HL-60 (cell line): ENCODE results near the gene MRPS22.

ENCODE experiments used
- DNase-seq, 2 experiments: peaks; one replicate each; pipeline ENCODE4 v3.0.0-alpha.2; 2010 to 2020; ENCODE audit warnings: low read depth in 1 of 2, low spot score in 1 of 2
- H3K27ac ChIP-seq: fragments of 250-450 bp; sonication (Bioruptor Pico); replicated peaks from 2 replicates; pipeline ENCODE4 v1.5.1; 2020; ENCODE audit warnings: mild to moderate bottlenecking, moderate library complexity
- H3K27me3 ChIP-seq: fragments of 250-450 bp; sonication (Bioruptor Pico); 2 replicates; pipeline ENCODE4 v1.5.1; 2021; ENCODE audit warnings: mild to moderate bottlenecking, moderate library complexity; ENCODE audit not compliant: insufficient read depth, poor library complexity, severe bottlenecking
- H3K4me3 ChIP-seq: replicated peaks from 2 replicates; pipeline ENCODE4 v1.5.1; 2011; ENCODE audit warnings: mild to moderate bottlenecking, control low read depth, low read length; ENCODE audit not compliant: insufficient read depth
- GABPA ChIP-seq: IDR thresholded peaks from 2 replicates; pipeline ENCODE4 v1.6.1; 2012; ENCODE audit warnings: low read depth
- POLR2AphosphoS5 ChIP-seq: IDR thresholded peaks from 2 replicates; pipeline ENCODE4 v1.6.1; 2012; ENCODE audit warnings: low read depth
- SPI1 ChIP-seq: IDR thresholded peaks from 2 replicates; pipeline ENCODE4 v1.6.1; 2012; ENCODE audit warnings: low read depth, mild to moderate bottlenecking, borderline replicate concordance
- TF ChIP-seq, protein P1 (sequence below): IDR thresholded peaks from 2 replicates; pipeline ENCODE4 v1.6.1; 2012; ENCODE audit warnings: low read depth; ENCODE audit not compliant: insufficient replicate concordance
- TF ChIP-seq, protein P2 (sequence below): IDR thresholded peaks from one replicate; pipeline ENCODE4 v1.5.1; 2011; ENCODE audit warnings: low read length, control low read depth, inconsistent platforms; ENCODE audit not compliant: insufficient read depth

The MRPS22 gene

GRCh38 chr3:139327861-139328260 is 16.0 kb upstream of the MRPS22 start:
- H3K27ac ChIP-seq: no peak overlapping the region
- DNase-seq: no peak
- no peak overlapping the region for H3K4me3 ChIP-seq
- no peak for TF ChIP-seq SPI1
- TF ChIP-seq, protein P1, sequence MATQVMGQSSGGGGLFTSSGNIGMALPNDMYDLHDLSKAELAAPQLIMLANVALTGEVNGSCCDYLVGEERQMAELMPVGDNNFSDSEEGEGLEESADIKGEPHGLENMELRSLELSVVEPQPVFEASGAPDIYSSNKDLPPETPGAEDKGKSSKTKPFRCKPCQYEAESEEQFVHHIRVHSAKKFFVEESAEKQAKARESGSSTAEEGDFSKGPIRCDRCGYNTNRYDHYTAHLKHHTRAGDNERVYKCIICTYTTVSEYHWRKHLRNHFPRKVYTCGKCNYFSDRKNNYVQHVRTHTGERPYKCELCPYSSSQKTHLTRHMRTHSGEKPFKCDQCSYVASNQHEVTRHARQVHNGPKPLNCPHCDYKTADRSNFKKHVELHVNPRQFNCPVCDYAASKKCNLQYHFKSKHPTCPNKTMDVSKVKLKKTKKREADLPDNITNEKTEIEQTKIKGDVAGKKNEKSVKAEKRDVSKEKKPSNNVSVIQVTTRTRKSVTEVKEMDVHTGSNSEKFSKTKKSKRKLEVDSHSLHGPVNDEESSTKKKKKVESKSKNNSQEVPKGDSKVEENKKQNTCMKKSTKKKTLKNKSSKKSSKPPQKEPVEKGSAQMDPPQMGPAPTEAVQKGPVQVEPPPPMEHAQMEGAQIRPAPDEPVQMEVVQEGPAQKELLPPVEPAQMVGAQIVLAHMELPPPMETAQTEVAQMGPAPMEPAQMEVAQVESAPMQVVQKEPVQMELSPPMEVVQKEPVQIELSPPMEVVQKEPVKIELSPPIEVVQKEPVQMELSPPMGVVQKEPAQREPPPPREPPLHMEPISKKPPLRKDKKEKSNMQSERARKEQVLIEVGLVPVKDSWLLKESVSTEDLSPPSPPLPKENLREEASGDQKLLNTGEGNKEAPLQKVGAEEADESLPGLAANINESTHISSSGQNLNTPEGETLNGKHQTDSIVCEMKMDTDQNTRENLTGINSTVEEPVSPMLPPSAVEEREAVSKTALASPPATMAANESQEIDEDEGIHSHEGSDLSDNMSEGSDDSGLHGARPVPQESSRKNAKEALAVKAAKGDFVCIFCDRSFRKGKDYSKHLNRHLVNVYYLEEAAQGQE: no peak
- TF ChIP-seq GABPA: no peak
- TF ChIP-seq POLR2AphosphoS5: no peak
- TF ChIP-seq, protein P2, sequence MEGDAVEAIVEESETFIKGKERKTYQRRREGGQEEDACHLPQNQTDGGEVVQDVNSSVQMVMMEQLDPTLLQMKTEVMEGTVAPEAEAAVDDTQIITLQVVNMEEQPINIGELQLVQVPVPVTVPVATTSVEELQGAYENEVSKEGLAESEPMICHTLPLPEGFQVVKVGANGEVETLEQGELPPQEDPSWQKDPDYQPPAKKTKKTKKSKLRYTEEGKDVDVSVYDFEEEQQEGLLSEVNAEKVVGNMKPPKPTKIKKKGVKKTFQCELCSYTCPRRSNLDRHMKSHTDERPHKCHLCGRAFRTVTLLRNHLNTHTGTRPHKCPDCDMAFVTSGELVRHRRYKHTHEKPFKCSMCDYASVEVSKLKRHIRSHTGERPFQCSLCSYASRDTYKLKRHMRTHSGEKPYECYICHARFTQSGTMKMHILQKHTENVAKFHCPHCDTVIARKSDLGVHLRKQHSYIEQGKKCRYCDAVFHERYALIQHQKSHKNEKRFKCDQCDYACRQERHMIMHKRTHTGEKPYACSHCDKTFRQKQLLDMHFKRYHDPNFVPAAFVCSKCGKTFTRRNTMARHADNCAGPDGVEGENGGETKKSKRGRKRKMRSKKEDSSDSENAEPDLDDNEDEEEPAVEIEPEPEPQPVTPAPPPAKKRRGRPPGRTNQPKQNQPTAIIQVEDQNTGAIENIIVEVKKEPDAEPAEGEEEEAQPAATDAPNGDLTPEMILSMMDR: no peak
- H3K27me3 ChIP-seq: peaks cover 6% of the 10 kb centered on the region

DNA sequence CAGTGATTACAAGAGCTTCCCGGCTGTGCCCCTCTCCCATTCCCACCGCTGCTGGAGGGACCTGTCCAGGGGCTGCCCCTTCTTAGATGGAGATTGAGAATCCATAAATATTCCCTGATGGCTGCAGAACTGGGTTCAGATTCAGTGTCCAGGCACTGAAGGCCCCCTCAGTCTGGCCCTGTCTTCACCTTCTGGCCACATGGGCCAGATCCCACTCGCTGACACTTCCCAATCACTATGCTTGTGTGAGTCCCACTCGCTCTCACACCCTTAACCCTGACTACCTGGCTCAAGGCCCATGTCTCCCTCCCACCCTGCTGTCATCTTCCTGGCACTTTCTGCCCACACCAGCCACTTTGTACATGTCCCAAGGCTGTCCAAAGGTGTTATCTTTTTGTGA is 15.5 kb upstream of the MRPS22 start:
- Histone ChIP-seq H3K27me3 (peaks cover 6% of the 10 kb centered on the region), H3K27ac (no peak overlapping the region), H3K4me3 (no peak overlapping the region)
- DNase-seq: no peak
- TF ChIP-seq GABPA (no peak), SPI1 (no peak), POLR2AphosphoS5 (no peak)
- TF ChIP-seq, protein P2: no peak

DNA sequence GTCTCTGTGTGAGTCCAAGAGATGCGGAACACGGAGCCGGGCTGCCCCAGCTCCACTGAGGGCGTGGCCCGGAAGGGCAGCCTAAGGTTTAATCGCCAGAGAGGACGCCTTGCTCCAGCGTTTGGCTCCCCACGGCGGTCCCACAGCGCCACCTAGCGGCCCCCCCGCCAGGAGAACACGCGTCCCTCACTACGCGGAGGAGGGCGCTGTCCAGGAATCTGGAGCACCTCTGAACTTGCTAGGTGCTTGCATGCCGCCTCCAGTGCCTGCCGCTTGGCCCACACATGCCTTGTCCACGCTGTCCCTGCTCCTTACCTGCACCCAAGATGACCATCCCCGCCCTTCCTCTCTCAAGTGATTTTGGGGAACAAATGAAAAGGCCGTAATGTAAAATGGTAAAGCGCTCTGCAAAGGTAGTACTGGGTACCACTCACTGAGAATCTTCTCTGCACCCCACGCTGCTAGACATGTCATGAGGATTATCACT is 14.4 kb upstream of the MRPS22 start:
- TF ChIP-seq, protein P1: peak; percentile 88
- TF ChIP-seq GABPA (no peak), POLR2AphosphoS5 (no peak), SPI1 (no peak)
- TF ChIP-seq, protein P2: peak; percentile 86
- H3K27me3 ChIP-seq: peaks cover 6% of the 10 kb centered on the region
- peak; percentile 68 to 87 for DNase-seq
- H3K27ac ChIP-seq: no peak overlapping the region
- no peak overlapping the region for H3K4me3 ChIP-seq

DNA sequence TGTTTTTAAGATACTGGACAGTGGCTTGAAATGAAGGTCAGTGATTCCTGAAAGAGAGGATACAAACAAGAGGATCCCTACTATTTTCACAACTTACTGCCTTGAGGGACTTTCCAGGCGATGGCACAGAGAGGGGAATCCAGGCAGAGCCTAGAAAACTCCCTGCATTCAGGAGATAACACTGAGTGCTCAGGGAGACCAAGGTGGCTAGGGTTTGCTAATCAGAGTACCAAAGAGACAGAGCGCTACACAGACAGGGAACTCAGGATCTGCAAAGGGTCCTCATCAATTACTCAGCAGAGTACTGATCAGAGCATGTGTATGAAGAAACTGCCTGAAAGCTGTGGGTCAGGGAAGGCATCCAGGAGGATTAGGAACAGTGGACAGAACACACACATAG is 11.7 kb upstream of the MRPS22 start:
- TF ChIP-seq POLR2AphosphoS5 (no peak), GABPA (no peak), SPI1 (no peak)
- TF ChIP-seq, protein P1: no peak
- TF ChIP-seq, protein P2: no peak
- Histone ChIP-seq H3K27me3 (peaks cover 6% of the 10 kb centered on the region), H3K4me3 (no peak overlapping the region), H3K27ac (no peak overlapping the region)
- no peak for DNase-seq
